HUES64 (cell line): ENCODE measurements around the gene SCP2D1.

Experiments used
- H3K27ac ChIP-seq: 2 replicates; pipeline ENCODE4 v1.7.0; 2013; ENCODE audit warnings: low read depth, low read length, inconsistent platforms
- H3K27me3 ChIP-seq: 2 replicates; pipeline ENCODE4 v1.6.1; 2013; ENCODE audit warnings: mild to moderate bottlenecking, low read length; ENCODE audit not compliant: insufficient read depth
- H3K36me3 ChIP-seq: 2 replicates; pipeline ENCODE4 v1.6.1; 2013; ENCODE audit warnings: mild to moderate bottlenecking, low read length; ENCODE audit not compliant: insufficient read depth
- H3K4me1 ChIP-seq: 2 replicates; pipeline ENCODE4 v1.6.1; 2013; ENCODE audit warnings: mild to moderate bottlenecking, low read length, moderate library complexity; ENCODE audit not compliant: insufficient read depth
- H3K4me3 ChIP-seq: 2 replicates; pipeline ENCODE4 v1.5.1; 2013; ENCODE audit warnings: mild to moderate bottlenecking, low read length, moderate library complexity
- H3K9ac ChIP-seq: 2 replicates; pipeline ENCODE4 v1.6.1; 2013; ENCODE audit warnings: mild to moderate bottlenecking, low read depth, low read length
- H3K9me3 ChIP-seq: 2 replicates; pipeline ENCODE4 v1.6.1; 2013; ENCODE audit warnings: low read depth, low read length; ENCODE audit not compliant: insufficient read depth
- WGBS: fragments of 150-250, 120-280 bp; methylation state at CpG from one replicate; pipeline ENCODE4 v1.1.7; 2013; ENCODE audit warnings: missing lambda C conversion rate; 5-methylcytosine and 5-hydroxymethylcytosine counted together

The SCP2D1 gene

GRCh38 chr20:18815194-18815942 is 1.8 kb downstream of the SCP2D1 start:
- 90% methylated on average over 5 of the region's 6 CpGs for WGBS
- no peak overlapping the region for H3K9ac ChIP-seq
- H3K4me1 ChIP-seq: no peaks in the 10 kb centered on the region
- no peaks in the 10 kb centered on the region for H3K27me3 ChIP-seq
- H3K9me3 ChIP-seq: no peaks in the 10 kb centered on the region
- H3K4me3 ChIP-seq: no peak overlapping the region
- H3K36me3 ChIP-seq: no peaks in the 10 kb centered on the region
- H3K27ac ChIP-seq: no peak overlapping the region

- Histone ChIP-seq H3K27me3 (no peaks in the 10 kb centered on the region), H3K4me1 (0 out of 2 replicates have a peak, but pooled peaks cover 4% of the 10 kb centered on the region), H3K9ac (no peak overlapping the region), H3K36me3 (no peaks in the 10 kb centered on the region), H3K4me3 (no peak overlapping the region), H3K27ac (no peak overlapping the region), H3K9me3 (no peaks in the 10 kb centered on the region)
- WGBS: 94% methylated on average over 2 of the region's 2 CpGs
Observed at GRCh38 chr20:18822832-18823231, 9.2 kb downstream of the SCP2D1 start.

GRCh38 chr20:18831830-18832499 is 18.4 kb downstream of the SCP2D1 start:
- peaks cover 8% of the 10 kb centered on the region for H3K4me1 ChIP-seq
- no peaks in the 10 kb centered on the region for H3K36me3 ChIP-seq
- H3K9ac ChIP-seq: no peak overlapping the region
- WGBS: 89% methylated on average over 5 of the region's 5 CpGs
- H3K9me3 ChIP-seq: no peaks in the 10 kb centered on the region
- H3K27ac ChIP-seq: no peak overlapping the region
- H3K4me3 ChIP-seq: no peak overlapping the region
- no peaks in the 10 kb centered on the region for H3K27me3 ChIP-seq

- no peaks in the 10 kb centered on the region for H3K9me3 ChIP-seq
- H3K27ac ChIP-seq: no peak overlapping the region
- no peak overlapping the region for H3K4me3 ChIP-seq
- H3K9ac ChIP-seq: no peak overlapping the region
- WGBS: 56% methylated on average over 3 of the region's 4 CpGs
- no peaks in the 10 kb centered on the region for H3K36me3 ChIP-seq
- peaks cover 8% of the 10 kb centered on the region for H3K4me1 ChIP-seq
- H3K27me3 ChIP-seq: no peaks in the 10 kb centered on the region
Observed at GRCh38 chr20:18832546-18833200, 19.1 kb downstream of the SCP2D1 start.

- H3K27ac ChIP-seq: no peak overlapping the region
- H3K4me1 ChIP-seq: peaks cover 8% of the 10 kb centered on the region
- no peak overlapping the region for H3K4me3 ChIP-seq
- H3K9ac ChIP-seq: no peak overlapping the region
- H3K36me3 ChIP-seq: no peaks in the 10 kb centered on the region
- no peaks in the 10 kb centered on the region for H3K27me3 ChIP-seq
- WGBS: 100% methylated on average over 2 of the region's 3 CpGs
- H3K9me3 ChIP-seq: no peaks in the 10 kb centered on the region
Observed at GRCh38 chr20:18835466-18836256, 22.1 kb downstream of the SCP2D1 start.

GRCh38 chr20:18837718-18838117 is 24.1 kb downstream of the SCP2D1 start:
- Histone ChIP-seq H3K4me1 (no peaks in the 10 kb centered on the region), H3K36me3 (no peaks in the 10 kb centered on the region), H3K27me3 (no peaks in the 10 kb centered on the region), H3K4me3 (no peak overlapping the region), H3K27ac (no peak overlapping the region), H3K9me3 (no peaks in the 10 kb centered on the region), H3K9ac (no peak overlapping the region)
- WGBS: 91% methylated on average over 3 of the region's 3 CpGs

GRCh38 chr20:18839507-18840247 is 26.1 kb downstream of the SCP2D1 start:
- 93% methylated on average over 5 of the region's 6 CpGs for WGBS

GRCh38 chr20:18840248-18840645 is 26.7 kb downstream of the SCP2D1 start:
- no peaks in the 10 kb centered on the region for H3K36me3 ChIP-seq
- no peaks in the 10 kb centered on the region for H3K9me3 ChIP-seq
- no peaks in the 10 kb centered on the region for H3K4me1 ChIP-seq
- no peak overlapping the region for H3K27ac ChIP-seq
- no peak overlapping the region for H3K9ac ChIP-seq
- 96% methylated on average over 8 of the region's 8 CpGs for WGBS
- no peak overlapping the region for H3K4me3 ChIP-seq
- H3K27me3 ChIP-seq: no peaks in the 10 kb centered on the region

More at GRCh38 chr20:18839507-18840247, 26.1 kb downstream of the SCP2D1 start:
- H3K4me1 ChIP-seq: no peaks in the 10 kb centered on the region
- H3K27me3 ChIP-seq: no peaks in the 10 kb centered on the region
- H3K9me3 ChIP-seq: no peaks in the 10 kb centered on the region
- H3K4me3 ChIP-seq: no peak overlapping the region
- H3K9ac ChIP-seq: no peak overlapping the region
- H3K36me3 ChIP-seq: no peaks in the 10 kb centered on the region
- no peak overlapping the region for H3K27ac ChIP-seq

GRCh38 chr20:18845017-18845416 is 31.4 kb downstream of the SCP2D1 start:
- no peak overlapping the region for H3K27ac ChIP-seq
- H3K36me3 ChIP-seq: no peaks in the 10 kb centered on the region
- 0 out of 2 replicates have a peak, but pooled peaks cover 8% of the 10 kb centered on the region for H3K27me3 ChIP-seq
- no peaks in the 10 kb centered on the region for H3K4me1 ChIP-seq
- no peaks in the 10 kb centered on the region for H3K9me3 ChIP-seq
- no peak overlapping the region for H3K4me3 ChIP-seq
- 71% methylated on average over 5 of the region's 5 CpGs for WGBS
- H3K9ac ChIP-seq: no peak overlapping the region

GRCh38 chr20:18847226-18847755 is 33.7 kb downstream of the SCP2D1 start:
- Histone ChIP-seq H3K27ac (no peak overlapping the region), H3K4me1 (0 out of 2 replicates have a peak, but pooled peaks cover 4% of the 10 kb centered on the region), H3K27me3 (peaks cover 20% of the 10 kb centered on the region; the same call in 1 of the 2 replicates), H3K4me3 (no peak overlapping the region), H3K9ac (no peak overlapping the region), H3K9me3 (no peaks in the 10 kb centered on the region), H3K36me3 (no peaks in the 10 kb centered on the region)
- WGBS: 77% methylated on average over 7 of the region's 7 CpGs
